ENCODE data around the gene PRCP. TPM values are rescaled to one million over a fixed set of nuclear protein-coding genes. Genes with fewer than 3 reads are reported as not detected.

Gene PRCP
- total RNA-seq, 1 donor from 2014 or later = 77.5 TPM

- Mint-ChIP-seq H3K27ac (no peak overlapping the region), H3K9me3 (no peaks in the 10 kb centered on the region), H3K36me3 (peaks cover 6% of the 10 kb centered on the region), H3K27me3 (no peaks in the 10 kb centered on the region), H3K4me1 (ENCODE audit: unreplicated experiment) (peaks cover 13% of the 10 kb centered on the region), H3K4me3 (no peak overlapping the region)
- DNase-seq (ENCODE audit: extremely low spot score, unreplicated experiment) = no peak
- TF ChIP-seq CTCF (conservative IDR thresholded peaks at IDR 0.05) = no peak
These were observed 9.3 kb downstream of the PRCP start for GRCh38 chr11:82890936-82891335.

DNA sequence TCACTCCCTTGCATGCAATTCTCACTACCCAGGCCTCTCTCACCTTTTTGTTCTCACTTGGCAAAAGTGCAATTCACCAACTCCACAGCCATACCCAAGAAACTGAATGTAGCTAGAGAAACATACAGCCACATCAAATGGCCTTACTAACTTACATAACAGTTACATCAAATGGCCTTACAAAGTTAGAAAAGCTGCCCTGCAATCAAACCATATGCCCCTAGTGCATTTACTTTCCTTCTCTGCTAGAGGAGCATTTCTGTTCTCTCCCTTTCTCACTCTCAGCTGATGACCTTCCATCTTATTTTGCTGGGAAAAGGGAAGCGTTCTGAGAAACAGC lies 10.3 kb downstream of the PRCP start:
- no peak overlapping the region for H3K27ac Mint-ChIP-seq
- no peak overlapping the region for H3K4me3 Mint-ChIP-seq
- H3K36me3 Mint-ChIP-seq = peaks cover 6% of the 10 kb centered on the region
- H3K4me1 Mint-ChIP-seq (ENCODE audit: unreplicated experiment) = peaks cover 7% of the 10 kb centered on the region
- no peak for DNase-seq (ENCODE audit: extremely low spot score, unreplicated experiment)
- TF ChIP-seq CTCF (conservative IDR thresholded peaks at IDR 0.05) = no peak
- H3K27me3 Mint-ChIP-seq = no peaks in the 10 kb centered on the region
- no peaks in the 10 kb centered on the region for H3K9me3 Mint-ChIP-seq

GRCh38 chr11:82889133-82890001 lies 10.9 kb downstream of the PRCP start:
- Mint-ChIP-seq H3K27me3 (no peaks in the 10 kb centered on the region), H3K27ac (no peak overlapping the region), H3K36me3 (peaks cover 6% of the 10 kb centered on the region), H3K9me3 (no peaks in the 10 kb centered on the region), H3K4me1 (ENCODE audit: unreplicated experiment) (peaks cover 7% of the 10 kb centered on the region), H3K4me3 (no peak overlapping the region)
- no peak for DNase-seq (ENCODE audit: extremely low spot score, unreplicated experiment)
- no peak for TF ChIP-seq CTCF (conservative IDR thresholded peaks at IDR 0.05)

GRCh38 chr11:82883853-82884252 lies 16.4 kb downstream of the PRCP start:
- no peak overlapping the region for H3K27ac Mint-ChIP-seq
- H3K36me3 Mint-ChIP-seq = peaks cover 29% of the 10 kb centered on the region
- no peaks in the 10 kb centered on the region for H3K27me3 Mint-ChIP-seq
- peaks cover 7% of the 10 kb centered on the region for H3K4me1 Mint-ChIP-seq (ENCODE audit: unreplicated experiment)
- peaks cover 5% of the 10 kb centered on the region for H3K9me3 Mint-ChIP-seq
- no peak for DNase-seq (ENCODE audit: extremely low spot score, unreplicated experiment)
- H3K4me3 Mint-ChIP-seq = no peak overlapping the region
- TF ChIP-seq CTCF (conservative IDR thresholded peaks at IDR 0.05) = no peak

DNA sequence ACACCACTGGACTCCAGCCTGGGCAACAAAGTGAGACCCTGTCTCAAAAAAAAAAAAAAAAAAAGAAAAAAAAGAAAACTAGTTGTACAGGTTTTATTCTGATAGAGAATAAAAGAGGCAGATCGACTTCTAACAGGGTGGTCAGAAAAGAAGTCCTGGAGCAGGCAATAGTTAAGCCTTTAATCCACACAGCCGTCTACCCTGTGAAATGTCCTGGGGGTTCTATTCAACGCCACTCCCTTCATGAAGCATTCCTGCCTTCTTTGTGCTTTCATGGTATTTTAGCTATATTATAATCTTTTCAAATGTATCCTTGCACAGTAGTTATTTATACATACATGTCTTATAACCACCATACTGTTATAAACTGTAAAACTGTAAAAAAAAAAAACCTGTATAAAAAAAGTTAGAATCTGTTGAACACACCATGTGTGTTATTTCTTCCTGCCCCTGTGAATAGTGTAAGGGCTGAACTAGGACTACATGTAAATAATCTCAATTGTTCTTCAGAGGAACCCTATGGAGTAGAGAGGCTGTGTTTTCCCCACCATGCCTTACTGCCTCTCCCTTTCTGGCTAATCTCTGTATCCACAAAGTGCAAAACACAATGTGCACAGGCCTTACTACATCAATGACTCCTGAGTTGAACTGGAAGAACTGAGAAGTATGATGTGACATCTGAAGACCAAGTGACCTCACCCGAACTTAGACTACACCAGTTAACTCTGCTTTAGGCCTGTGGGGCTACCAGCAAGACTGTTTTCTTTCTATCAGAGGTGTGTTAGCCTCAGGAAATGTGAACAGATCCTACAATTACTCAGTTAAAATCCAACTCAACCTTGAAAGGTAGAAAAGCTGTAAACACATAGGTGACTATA lies 25.3 kb downstream of the PRCP start:
- TF ChIP-seq CTCF (conservative IDR thresholded peaks at IDR 0.05) = no peak
- Mint-ChIP-seq H3K4me1 (ENCODE audit: unreplicated experiment) (peaks cover 11% of the 10 kb centered on the region), H3K27ac (no peak overlapping the region), H3K27me3 (no peaks in the 10 kb centered on the region), H3K9me3 (peaks cover 5% of the 10 kb centered on the region), H3K36me3 (peaks cover 20% of the 10 kb centered on the region), H3K4me3 (no peak overlapping the region)
- no peak for DNase-seq (ENCODE audit: extremely low spot score, unreplicated experiment)

All from type B pancreatic cell (in vitro differentiated cells).